Activated naive CD4-positive, alpha-beta T cell treated with anti-CD3 and anti-CD28 coated beads, Interleukin-2, amount 50 U/mL, for 72 hours (primary cell): ENCODE data around the gene TAF1B. TPM values are rescaled to one million over a fixed set of nuclear protein-coding genes. Genes with fewer than 3 reads are reported as not detected.

Source experiments
- ATAC-seq, 2 donors: fragments of 150-1000 bp; cut with Tn5 transposase; 2 replicates each; pipeline ENCODE4 v1.10.0; 2021; ENCODE audit warnings: mild to moderate bottlenecking in 2 of 2, moderate library complexity in 2 of 2
- DNase-seq, 2 donors: peaks; one replicate each; pipeline ENCODE4 v3.0.0; 2021 to 2022; ENCODE audit warnings: low spot score in 2 of 2
- H3K27ac Mint-ChIP-seq, 2 donors: one replicate each; pipeline ENCODE4 v1.8.0; 2022; ENCODE audit warnings: mild to moderate bottlenecking in 2 of 2, mixed read lengths in 2 of 2
- H3K36me3 Mint-ChIP-seq, 2 donors: one replicate each; pipeline ENCODE4 v1.8.0; 2022; ENCODE audit warnings: mixed read lengths in 2 of 2
- H3K9me3 Mint-ChIP-seq, 2 donors: one replicate each; pipeline ENCODE4 v1.8.0; 2022; ENCODE audit warnings: mixed read lengths in 2 of 2
- total RNA-seq, 2 donors: library from RNA; stranded (reverse); gene quantifications; one replicate each; pipeline ENCODE4 v1.2.3, GENCODE V29; 2022

The TAF1B gene
- total RNA-seq, 2 donors from 2014 or later, result 22.7 to 28.8 TPM

- ATAC-seq, result no peak
- Mint-ChIP-seq H3K9me3 (peaks cover 0 to 5% of the 10 kb centered on the region in 2 donors), H3K36me3 (peaks cover 0 to 21% of the 10 kb centered on the region in 2 donors), H3K27ac (no peak overlapping the region)
- DNase-seq, result no peak
These were observed 130.4 kb downstream of the TAF1B start for GRCh38 chr2:9973690-9974089.

- DNase-seq (no peak), ATAC-seq (no peak)
- peaks cover 0 to 5% of the 10 kb centered on the region in 2 donors for H3K9me3 Mint-ChIP-seq
- peaks cover 0 to 22% of the 10 kb centered on the region in 2 donors for H3K36me3 Mint-ChIP-seq
- no peak overlapping the region for H3K27ac Mint-ChIP-seq
These were observed 131.1 kb downstream of the TAF1B start for GRCh38 chr2:9974343-9974742.

- peaks cover 0 to 5% of the 10 kb centered on the region in 2 donors for H3K9me3 Mint-ChIP-seq
- no peak for DNase-seq
- H3K27ac Mint-ChIP-seq, result no peak overlapping the region
- H3K36me3 Mint-ChIP-seq, result peaks cover 0 to 22% of the 10 kb centered on the region in 2 donors
- no peak for ATAC-seq
These were observed 132.1 kb downstream of the TAF1B start for GRCh38 chr2:9975328-9975727.

GRCh38 chr2:9975805-9976447 lies 132.7 kb downstream of the TAF1B start:
- Mint-ChIP-seq H3K36me3 (peaks cover 0 to 22% of the 10 kb centered on the region in 2 donors), H3K9me3 (peaks cover 0 to 5% of the 10 kb centered on the region in 2 donors), H3K27ac (peak overlapping the region in 1 of 2 donors; percentile 9)
- peak; percentile 89 to 96 for ATAC-seq
- peak in 1 of 2 donors; percentile 42 for DNase-seq

GRCh38 chr2:9979977-9980376 lies 136.7 kb downstream of the TAF1B start:
- Mint-ChIP-seq H3K9me3 (peaks cover 0 to 5% of the 10 kb centered on the region in 2 donors), H3K36me3 (peaks cover 0 to 16% of the 10 kb centered on the region in 2 donors), H3K27ac (peak overlapping the region in 1 of 2 donors; percentile 6)
- peak in 1 of 2 donors; percentile 58 for ATAC-seq
- DNase-seq, result no peak

GRCh38 chr2:9980520-9980919 lies 137.2 kb downstream of the TAF1B start:
- DNase-seq (no peak), ATAC-seq (no peak)
- Mint-ChIP-seq H3K9me3 (peaks cover 0 to 5% of the 10 kb centered on the region in 2 donors), H3K27ac (no peak overlapping the region), H3K36me3 (peaks cover 0 to 16% of the 10 kb centered on the region in 2 donors)

- DNase-seq, result no peak
- no peak for ATAC-seq
- Mint-ChIP-seq H3K9me3 (peaks cover 0 to 5% of the 10 kb centered on the region in 2 donors), H3K27ac (no peak overlapping the region), H3K36me3 (peaks cover 0 to 16% of the 10 kb centered on the region in 2 donors)
These were observed 138.4 kb downstream of the TAF1B start for GRCh38 chr2:9981655-9982054.

GRCh38 chr2:9982248-9982647 lies 139.0 kb downstream of the TAF1B start:
- no peak for ATAC-seq
- H3K9me3 Mint-ChIP-seq, result peaks cover 0 to 5% of the 10 kb centered on the region in 2 donors
- H3K27ac Mint-ChIP-seq, result no peak overlapping the region
- H3K36me3 Mint-ChIP-seq, result peaks cover 0 to 15% of the 10 kb centered on the region in 2 donors
- no peak for DNase-seq

- ATAC-seq, result no peak
- H3K9me3 Mint-ChIP-seq, result peaks cover 0 to 5% of the 10 kb centered on the region in 2 donors
- peaks cover 0 to 9% of the 10 kb centered on the region in 2 donors for H3K36me3 Mint-ChIP-seq
- DNase-seq, result no peak
- no peak overlapping the region for H3K27ac Mint-ChIP-seq
These were observed 139.6 kb downstream of the TAF1B start for GRCh38 chr2:9982891-9983290.

GRCh38 chr2:9983401-9984216 lies 140.3 kb downstream of the TAF1B start:
- Mint-ChIP-seq H3K9me3 (no peaks in the 10 kb centered on the region), H3K36me3 (peaks cover 0 to 2% of the 10 kb centered on the region in 2 donors), H3K27ac (no peak overlapping the region)
- DNase-seq, result no peak
- no peak for ATAC-seq

Other genes starting within 250 kb of the TAF1B start
- 100 to 1,000 TPM; 225 to 256 TPM for gene YWHAQ, start 212.5 kb upstream of the TAF1B start, total RNA-seq
- under 1 TPM; 0.59 to 0.88 TPM for gene GRHL1, start 108.2 kb downstream of the TAF1B start, total RNA-seq
- gene KLF11, start 200.1 kb downstream of the TAF1B start, total RNA-seq, result 1 to 10 TPM; 1.1 to 7.5 TPM
- gene CYS1, start 236.9 kb downstream of the TAF1B start, total RNA-seq, result not detected